MM.1S (cell line): ENCODE data around the gene MAPK9.

ENCODE experiments used
- DNase-seq: peaks from one replicate; pipeline ENCODE4 v3.0.0-alpha.2; 2015
- H2AFZ ChIP-seq: fragments of 300-600 bp; sonication (generic); 2 replicates; pipeline ENCODE4 v1.6.0; 2016; ENCODE audit warnings: antibody characterized with exemption, low read length
- H3F3A ChIP-seq: fragments of 300-600 bp; sonication (generic); 2 replicates; pipeline ENCODE4 v1.6.1; 2016; ENCODE audit warnings: mild to moderate bottlenecking, antibody characterized with exemption, low read length, moderate library complexity, mixed read lengths; ENCODE audit not compliant: insufficient read depth
- H3K27ac ChIP-seq: fragments of 300-600 bp; sonication (generic); 2 replicates; pipeline ENCODE4 v1.5.1; 2016; ENCODE audit warnings: mild to moderate bottlenecking, low read length
- H3K27me3 ChIP-seq: fragments of 300-600 bp; sonication (generic); replicated peaks from 2 replicates; pipeline ENCODE4 v1.6.0; 2016; ENCODE audit warnings: low read length; ENCODE audit not compliant: insufficient read depth
- H3K36me3 ChIP-seq: fragments of 300-600 bp; sonication (generic); replicated peaks from 2 replicates; pipeline ENCODE4 v1.6.1; 2016; ENCODE audit warnings: mild to moderate bottlenecking, low read length, mixed read lengths; ENCODE audit not compliant: insufficient read depth
- H3K4me1 ChIP-seq: fragments of 300-600 bp; sonication (generic); 2 replicates; pipeline ENCODE4 v1.6.1; 2016; ENCODE audit warnings: low read length, mixed read lengths
- H3K4me2 ChIP-seq: fragments of 300-600 bp; sonication (generic); 2 replicates; pipeline ENCODE4 v1.6.0; 2016; ENCODE audit warnings: low read depth, low read length
- H3K4me3 ChIP-seq: fragments of 300-600 bp; sonication (generic); 2 replicates; pipeline ENCODE4 v1.5.1; 2016; ENCODE audit warnings: low read length, mixed read lengths
- H3K79me2 ChIP-seq: fragments of 300-600 bp; sonication (generic); 2 replicates; pipeline ENCODE4 v1.6.1; 2016; ENCODE audit warnings: mixed run types, low read length, mixed read lengths
- H3K9ac ChIP-seq: fragments of 300-600 bp; sonication (generic); 2 replicates; pipeline ENCODE4 v1.6.1; 2016; ENCODE audit warnings: low read length, mixed read lengths
- H3K9me2 ChIP-seq: fragments of 300-600 bp; sonication (generic); replicated peaks from 2 replicates; pipeline ENCODE4 v1.6.1; 2016; ENCODE audit warnings: mild to moderate bottlenecking, low read length, mixed read lengths; ENCODE audit not compliant: insufficient read depth
- H3K9me3 ChIP-seq: fragments of 300-600 bp; sonication (generic); replicated peaks from 2 replicates; pipeline ENCODE4 v1.6.1; 2016; ENCODE audit warnings: mild to moderate bottlenecking, low read length, mixed read lengths; ENCODE audit not compliant: insufficient read depth
- H4K20me1 ChIP-seq: fragments of 300-600 bp; sonication (generic); 2 replicates; pipeline ENCODE4 v1.6.1; 2016; ENCODE audit warnings: mild to moderate bottlenecking, low read length, moderate library complexity, mixed read lengths; ENCODE audit not compliant: insufficient read depth
- CTCF ChIP-seq: fragments of 300-600 bp; sonication (generic); IDR thresholded peaks from 2 replicates; pipeline ENCODE4 v1.5.1; 2016; ENCODE audit warnings: antibody characterized with exemption, low read length, mixed read lengths
- EZH2 ChIP-seq: fragments of 300-600 bp; sonication (generic); optimal IDR thresholded peaks from 2 replicates; pipeline ENCODE3; 2017; ENCODE audit warnings: low read depth, mild to moderate bottlenecking, antibody characterized with exemption, low read length, mixed read lengths
- EZH2phosphoT487 ChIP-seq: fragments of 300-600 bp; sonication (generic); IDR thresholded peaks from 2 replicates; pipeline ENCODE4 v1.6.1; 2018; ENCODE audit warnings: antibody characterized with exemption, low read length

Gene MAPK9

GRCh38 chr5:180318456-180319089, 26.7 kb upstream of the MAPK9 start:
- no peaks in the 10 kb centered on the region for H3F3A ChIP-seq
- H3K27ac ChIP-seq, result no peak overlapping the region
- H3K79me2 ChIP-seq, result no peaks in the 10 kb centered on the region
- H3K9me3 ChIP-seq, result no peaks in the 10 kb centered on the region
- H4K20me1 ChIP-seq, result no peaks in the 10 kb centered on the region
- H3K4me1 ChIP-seq, result no peaks in the 10 kb centered on the region
- no peak overlapping the region for H3K4me2 ChIP-seq
- TF ChIP-seq EZH2phosphoT487 (no peak), CTCF (no peak), EZH2 (no peak)
- H3K27me3 ChIP-seq, result peaks cover 77% of the 10 kb centered on the region
- no peak overlapping the region for H3K9ac ChIP-seq
- no peaks in the 10 kb centered on the region for H3K36me3 ChIP-seq
- H3K9me2 ChIP-seq, result no peaks in the 10 kb centered on the region
- no peak for DNase-seq
- no peak overlapping the region for H3K4me3 ChIP-seq
- no peak overlapping the region for H2AFZ ChIP-seq

- no peaks in the 10 kb centered on the region for H3K36me3 ChIP-seq
- peaks cover 67% of the 10 kb centered on the region for H3K27me3 ChIP-seq
- H4K20me1 ChIP-seq, result no peaks in the 10 kb centered on the region
- no peaks in the 10 kb centered on the region for H3K4me1 ChIP-seq
- H3F3A ChIP-seq, result no peaks in the 10 kb centered on the region
- no peaks in the 10 kb centered on the region for H3K9me2 ChIP-seq
- no peak overlapping the region for H3K27ac ChIP-seq
- no peaks in the 10 kb centered on the region for H3K9me3 ChIP-seq
- H3K4me3 ChIP-seq, result no peak overlapping the region
- no peaks in the 10 kb centered on the region for H3K79me2 ChIP-seq
- TF ChIP-seq EZH2phosphoT487, result no peak
- TF ChIP-seq CTCF, result no peak
- no peak for TF ChIP-seq EZH2
- no peak overlapping the region for H2AFZ ChIP-seq
- DNase-seq, result no peak
- H3K9ac ChIP-seq, result no peak overlapping the region
- no peak overlapping the region; the same call in 1 of the 2 replicates for H3K4me2 ChIP-seq
These were observed 24.7 kb upstream of the MAPK9 start for GRCh38 chr5:180316586-180316985.

GRCh38 chr5:180315762-180316212, 23.9 kb upstream of the MAPK9 start:
- Histone ChIP-seq H4K20me1 (no peaks in the 10 kb centered on the region), H3K27me3 (peaks cover 65% of the 10 kb centered on the region), H2AFZ (no peak overlapping the region), H3K9me3 (no peaks in the 10 kb centered on the region), H3K9me2 (no peaks in the 10 kb centered on the region), H3F3A (no peaks in the 10 kb centered on the region), H3K4me3 (no peak overlapping the region), H3K36me3 (no peaks in the 10 kb centered on the region), H3K27ac (no peak overlapping the region), H3K9ac (no peak overlapping the region), H3K4me2 (no peak overlapping the region), H3K79me2 (no peaks in the 10 kb centered on the region), H3K4me1 (no peaks in the 10 kb centered on the region)
- peak; percentile 41 for DNase-seq
- TF ChIP-seq CTCF (peak; percentile 93), EZH2phosphoT487 (no peak), EZH2 (no peak)
